ENCODE results near the gene ST3GAL6. TPM values are rescaled to one million over a fixed set of nuclear protein-coding genes. Genes with fewer than 3 reads are reported as not detected.

Gene ST3GAL6
- total and polyA plus RNA-seq, 2 of the 13 experiments (the other 11 are each of a cell fraction or from before 2014, with no cell fraction given) = 17.5 to 23.2 TPM

DNA sequence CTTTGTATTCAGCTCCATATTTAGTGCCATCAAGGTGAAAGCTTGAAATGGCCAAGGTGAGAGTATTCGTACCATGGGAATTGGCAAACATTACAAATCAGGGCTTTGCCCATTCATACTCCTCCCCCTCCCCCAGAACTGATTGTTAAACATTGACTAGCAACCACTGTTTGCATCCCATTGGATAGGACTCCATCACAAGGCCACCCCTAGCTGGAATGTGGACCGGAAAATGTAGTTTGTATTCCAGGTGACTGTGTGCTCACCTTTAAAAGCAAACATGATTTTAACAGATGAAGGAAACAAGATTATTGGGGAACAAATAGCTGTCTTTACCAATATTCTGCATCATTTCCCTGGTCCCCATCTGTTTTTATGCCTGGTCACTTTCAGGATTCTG lies 14.1 kb downstream of the ST3GAL6 start (continued):
- TF ChIP-seq THAP9 (CRISPR knock-in tag; IDR thresholded peaks at IDR 0.05; ENCODE audit: borderline replicate concordance) (no peak), NR0B2 (CRISPR knock-in tag; IDR thresholded peaks at IDR 0.05) (no peak), SSRP1 (CRISPR knock-in tag; IDR thresholded peaks at IDR 0.05) (no peak), NR2F2 (IDR thresholded peaks at IDR 0.05; ENCODE audit: borderline replicate concordance, low read depth) (no peak), RFX1 (IDR thresholded peaks at IDR 0.05) (no peak), ZNF577 (CRISPR knock-in tag; IDR thresholded peaks at IDR 0.05; ENCODE audit: borderline replicate concordance, low read depth) (no peak), NCOR1 (IDR thresholded peaks at IDR 0.05; ENCODE audit: borderline replicate concordance, low read length) (peak; percentile 38; the same call in 1 of the 2 replicates), HNRNPL (IDR thresholded peaks at IDR 0.05; ENCODE audit: low read depth, low read length) (no peak), ZMYM4 (CRISPR knock-in tag; IDR thresholded peaks at IDR 0.05) (peak; percentile 92), ZBTB1 (CRISPR knock-in tag; IDR thresholded peaks at IDR 0.05; ENCODE audit: borderline replicate concordance) (no peak), ZNF124 (CRISPR knock-in tag; IDR thresholded peaks at IDR 0.05) (no peak), ZNF501 (CRISPR knock-in tag; IDR thresholded peaks at IDR 0.05) (no peak), SOX5 (CRISPR knock-in tag; IDR thresholded peaks at IDR 0.05; ENCODE audit: borderline replicate concordance) (peak; percentile 77; the same call in 1 of the 2 replicates), ASH2L (IDR thresholded peaks at IDR 0.05; ENCODE audit: insufficient read length, low read depth, low read length) (no peak)
- TF ChIP-seq, protein P1, sequence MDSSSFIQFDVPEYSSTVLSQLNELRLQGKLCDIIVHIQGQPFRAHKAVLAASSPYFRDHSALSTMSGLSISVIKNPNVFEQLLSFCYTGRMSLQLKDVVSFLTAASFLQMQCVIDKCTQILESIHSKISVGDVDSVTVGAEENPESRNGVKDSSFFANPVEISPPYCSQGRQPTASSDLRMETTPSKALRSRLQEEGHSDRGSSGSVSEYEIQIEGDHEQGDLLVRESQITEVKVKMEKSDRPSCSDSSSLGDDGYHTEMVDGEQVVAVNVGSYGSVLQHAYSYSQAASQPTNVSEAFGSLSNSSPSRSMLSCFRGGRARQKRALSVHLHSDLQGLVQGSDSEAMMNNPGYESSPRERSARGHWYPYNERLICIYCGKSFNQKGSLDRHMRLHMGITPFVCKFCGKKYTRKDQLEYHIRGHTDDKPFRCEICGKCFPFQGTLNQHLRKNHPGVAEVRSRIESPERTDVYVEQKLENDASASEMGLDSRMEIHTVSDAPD (CRISPR knock-in tag; IDR thresholded peaks at IDR 0.05) = no peak
- TF ChIP-seq, protein P2, sequence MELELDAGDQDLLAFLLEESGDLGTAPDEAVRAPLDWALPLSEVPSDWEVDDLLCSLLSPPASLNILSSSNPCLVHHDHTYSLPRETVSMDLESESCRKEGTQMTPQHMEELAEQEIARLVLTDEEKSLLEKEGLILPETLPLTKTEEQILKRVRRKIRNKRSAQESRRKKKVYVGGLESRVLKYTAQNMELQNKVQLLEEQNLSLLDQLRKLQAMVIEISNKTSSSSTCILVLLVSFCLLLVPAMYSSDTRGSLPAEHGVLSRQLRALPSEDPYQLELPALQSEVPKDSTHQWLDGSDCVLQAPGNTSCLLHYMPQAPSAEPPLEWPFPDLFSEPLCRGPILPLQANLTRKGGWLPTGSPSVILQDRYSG (CRISPR knock-in tag; IDR thresholded peaks at IDR 0.05) = no peak
- TF ChIP-seq, protein P3, sequence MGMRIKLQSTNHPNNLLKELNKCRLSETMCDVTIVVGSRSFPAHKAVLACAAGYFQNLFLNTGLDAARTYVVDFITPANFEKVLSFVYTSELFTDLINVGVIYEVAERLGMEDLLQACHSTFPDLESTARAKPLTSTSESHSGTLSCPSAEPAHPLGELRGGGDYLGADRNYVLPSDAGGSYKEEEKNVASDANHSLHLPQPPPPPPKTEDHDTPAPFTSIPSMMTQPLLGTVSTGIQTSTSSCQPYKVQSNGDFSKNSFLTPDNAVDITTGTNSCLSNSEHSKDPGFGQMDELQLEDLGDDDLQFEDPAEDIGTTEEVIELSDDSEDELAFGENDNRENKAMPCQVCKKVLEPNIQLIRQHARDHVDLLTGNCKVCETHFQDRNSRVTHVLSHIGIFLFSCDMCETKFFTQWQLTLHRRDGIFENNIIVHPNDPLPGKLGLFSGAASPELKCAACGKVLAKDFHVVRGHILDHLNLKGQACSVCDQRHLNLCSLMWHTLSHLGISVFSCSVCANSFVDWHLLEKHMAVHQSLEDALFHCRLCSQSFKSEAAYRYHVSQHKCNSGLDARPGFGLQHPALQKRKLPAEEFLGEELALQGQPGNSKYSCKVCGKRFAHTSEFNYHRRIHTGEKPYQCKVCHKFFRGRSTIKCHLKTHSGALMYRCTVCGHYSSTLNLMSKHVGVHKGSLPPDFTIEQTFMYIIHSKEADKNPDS (CRISPR knock-in tag; IDR thresholded peaks at IDR 0.05) = peak; percentile 76; the same call in 1 of the 2 replicates
